Kidney (tissue), 14 donors: ENCODE results near the gene SH2D7. TPM values are rescaled to one million over a fixed set of nuclear protein-coding genes. Genes with fewer than 3 reads are reported as not detected.

Source experiments
- DNase-seq, 5 donors: peaks; one replicate each; pipeline ENCODE4 v3.0.0-alpha.2; 2013 to 2020
- FAIRE-seq: peaks from 2 replicates; lab custom pipeline; 2012; peaks lifted over from hg19 to GRCh38; lab: Jason Lieb, UNC
- H3K27ac ChIP-seq, 2 donors: one replicate each; pipeline ENCODE4 v1.7.0; 2013; ENCODE audit warnings: low read depth in 2 of 2, low read length in 2 of 2, inconsistent platforms in 1 of 2
- H3K27me3 ChIP-seq: one replicate; pipeline ENCODE4 v1.7.1; 2013; ENCODE audit warnings: low read length, inconsistent platforms; ENCODE audit not compliant: control insufficient read depth, insufficient read depth
- H3K36me3 ChIP-seq, 3 donors: one replicate each; pipeline versions ENCODE4 v1.7.0 to v1.7.1; 2013; ENCODE audit warnings: low read length in 3 of 3, control low read depth in 1 of 3, inconsistent platforms in 1 of 3; ENCODE audit not compliant: insufficient read depth in 3 of 3, control insufficient read depth in 2 of 3
- H3K4me1 ChIP-seq, 3 donors: one replicate each; pipeline versions ENCODE4 v1.7.0 to v1.7.1; 2013; ENCODE audit warnings: low read length in 3 of 3, inconsistent platforms in 1 of 3, low read depth in 1 of 3; ENCODE audit not compliant: control insufficient read depth in 2 of 3, insufficient read depth in 2 of 3
- H3K4me3 ChIP-seq, 3 donors: one replicate each; pipeline versions ENCODE4 v1.7.0 to v1.8.1; 2013; ENCODE audit warnings: low read length in 3 of 3, control low read depth in 1 of 3, inconsistent platforms in 1 of 3
- H3K9ac ChIP-seq, 3 donors: one replicate each; pipeline versions ENCODE4 v1.7.0 to v1.7.1; 2013; ENCODE audit warnings: low read length in 3 of 3, control low read depth in 1 of 3, inconsistent platforms in 1 of 3
- H3K9me3 ChIP-seq, 3 donors: one replicate each; pipeline versions ENCODE4 v1.7.0 to v1.7.1; 2013; ENCODE audit warnings: low read length in 3 of 3, control low read depth in 1 of 3, inconsistent platforms in 1 of 3; ENCODE audit not compliant: control insufficient read depth in 2 of 3, insufficient read depth in 1 of 3
- CTCF ChIP-seq: IDR thresholded peaks from 3 replicates; pipeline ENCODE4 v1.5.1; 2012; ENCODE audit warnings: mild to moderate bottlenecking, moderate library complexity, borderline replicate concordance; ENCODE audit not compliant: insufficient read depth; ENCODE audit errors: extremely low read depth
- intact Hi-C: fragments of 100-400 bp; cut with DNase I; formaldehyde crosslinking; loops from one replicate; pipeline ENCODE4 v1.11.1; 2022
- polyA plus RNA-seq: library from polyadenylated mRNA; stranded (reverse); fragments of 350-450 nt; fragmentation: Illumina TruSeq; extraction: RNeasy Lipid Tissue Mini Kit (QIAGEN cat#74804); gene quantifications from one replicate; pipeline ENCODE4 v1.2.3, GENCODE V29; 2014; ENCODE audit warnings: low read depth, low replicate concordance; ENCODE audit not compliant: insufficient read depth
- total RNA-seq: library from RNA; stranded (reverse); fragmentation: NEBNext Ultra II Directional; extraction: Animal tissue kit (Norgen Biotek cat#: 25700); gene quantifications from one replicate; pipeline ENCODE4 v1.2.1, GENCODE V29; 2021
- donor health status: control.
- donor health status: control.
- donor health status: control.
- donor health status: control.
- donor health status: control.
- donor health status: DM: yes; HTN: yes; CAD: no.
- donor health status: Normal renal cell carcinoma (clear cell type).

Gene SH2D7
- total and polyA plus RNA-seq, 2 donors from 2014 or later, result not detected

GRCh38 chr15:78051596-78051995 is 40.8 kb upstream of the SH2D7 start:
- Histone ChIP-seq H3K27me3 (no peaks in the 10 kb centered on the region), H3K4me1 (peaks cover 14 to 53% (median 41%) of the 10 kb centered on the region in 3 donors), H3K4me3 (no peak overlapping the region), H3K36me3 (peaks cover 0 to 10% (median 4%) of the 10 kb centered on the region in 3 donors), H3K9me3 (no peaks in the 10 kb centered on the region), H3K9ac (no peak overlapping the region), H3K27ac (peak overlapping the region in 1 of 2 donors; percentile 51)
- no peak for TF ChIP-seq CTCF
- intact Hi-C loops, result no loop called here
- DNase-seq (no peak), FAIRE-seq (no peak)

GRCh38 chr15:78052001-78052401 is 40.4 kb upstream of the SH2D7 start:
- TF ChIP-seq CTCF, result no peak
- no peak for DNase-seq
- H3K27me3 ChIP-seq, result no peaks in the 10 kb centered on the region
- H3K4me1 ChIP-seq, result peaks cover 14 to 57% (median 45%) of the 10 kb centered on the region in 3 donors
- no peak for FAIRE-seq
- peaks cover 0 to 10% (median 4%) of the 10 kb centered on the region in 3 donors for H3K36me3 ChIP-seq
- H3K27ac ChIP-seq, result peak overlapping the region in 1 of 2 donors; percentile 59
- intact Hi-C loops, result no loop called here
- H3K9ac ChIP-seq, result no peak overlapping the region
- no peak overlapping the region for H3K4me3 ChIP-seq
- H3K9me3 ChIP-seq, result no peaks in the 10 kb centered on the region

- H3K36me3 ChIP-seq, result peaks cover 0 to 10% (median 4%) of the 10 kb centered on the region in 3 donors
- no peak overlapping the region for H3K9ac ChIP-seq
- no peak for TF ChIP-seq CTCF
- DNase-seq, result no peak
- H3K27me3 ChIP-seq, result no peaks in the 10 kb centered on the region
- H3K9me3 ChIP-seq, result no peaks in the 10 kb centered on the region
- FAIRE-seq, result no peak
- peak overlapping the region in 1 of 2 donors; percentile 59 for H3K27ac ChIP-seq
- no peak overlapping the region for H3K4me3 ChIP-seq
- intact Hi-C loops, result no loop called here
- H3K4me1 ChIP-seq, result peaks cover 14 to 54% (median 48%) of the 10 kb centered on the region in 3 donors
Observed at GRCh38 chr15:78052545-78052944, 39.8 kb upstream of the SH2D7 start.

GRCh38 chr15:78054518-78054917 is 37.8 kb upstream of the SH2D7 start:
- TF ChIP-seq CTCF, result no peak
- Histone ChIP-seq H3K27me3 (no peaks in the 10 kb centered on the region), H3K36me3 (peaks cover 0 to 10% (median 2%) of the 10 kb centered on the region in 3 donors), H3K9me3 (no peaks in the 10 kb centered on the region), H3K4me3 (no peak overlapping the region), H3K27ac (no peak overlapping the region), H3K9ac (no peak overlapping the region), H3K4me1 (peaks cover 9 to 47% (median 44%) of the 10 kb centered on the region in 3 donors)
- DNase-seq (no peak), FAIRE-seq (no peak)
- intact Hi-C loops, result no loop called here
